GM23338 (cell line): ENCODE measurements around the gene DCTN5. TPM values are rescaled to one million over a fixed set of nuclear protein-coding genes. Genes with fewer than 3 reads are reported as not detected.

ENCODE experiments used
- ATAC-seq: fragments of 200-7000 bp; cut with Tn5 transposase; 3 replicates; pipeline ENCODE4 v1.9.1; 2020
- DNase-seq: peaks from one replicate; pipeline ENCODE4 v3.0.0-alpha.2; 2015; ENCODE audit warnings: low spot score
- H2AFZ ChIP-seq: fragments of 200-600 bp; sonication (generic); 2 replicates; pipeline ENCODE4 v1.8.0; 2016; ENCODE audit warnings: antibody characterized with exemption, mild to moderate bottlenecking, moderate library complexity
- H3F3A ChIP-seq: fragments of 200-600 bp; sonication (generic); replicated peaks from 2 replicates; pipeline ENCODE4 v1.8.0; 2017; ENCODE audit warnings: antibody characterized with exemption, mixed run types, low read depth
- H3K27ac ChIP-seq: fragments of 200-600 bp; sonication (generic); 2 replicates; pipeline ENCODE4 v1.6.1; 2016; ENCODE audit warnings: low read depth
- H3K27me3 ChIP-seq: fragments of 200-600 bp; sonication (generic); 2 replicates; pipeline ENCODE4 v1.8.0; 2016; ENCODE audit warnings: mild to moderate bottlenecking, mixed run types, moderate library complexity; ENCODE audit not compliant: insufficient read depth
- H3K36me3 ChIP-seq: fragments of 200-600 bp; sonication (generic); 2 replicates; pipeline ENCODE4 v1.8.0; 2016; ENCODE audit warnings: mild to moderate bottlenecking; ENCODE audit not compliant: insufficient read depth
- H3K4me1 ChIP-seq: fragments of 200-600 bp; sonication (generic); 2 replicates; pipeline ENCODE4 v1.8.0; 2016; ENCODE audit warnings: mild to moderate bottlenecking, moderate library complexity; ENCODE audit not compliant: insufficient read depth
- H3K4me2 ChIP-seq: fragments of 200-600 bp; sonication (generic); 2 replicates; pipeline ENCODE4 v1.7.1; 2017; ENCODE audit warnings: mixed run types
- H3K4me3 ChIP-seq: fragments of 200-600 bp; sonication (generic); 2 replicates; pipeline ENCODE4 v1.6.1; 2016; ENCODE audit warnings: mixed run types
- H3K79me2 ChIP-seq: fragments of 200-600 bp; sonication (generic); replicated peaks from 2 replicates; pipeline ENCODE4 v1.8.0; 2017; ENCODE audit warnings: mild to moderate bottlenecking; ENCODE audit not compliant: insufficient read depth
- H3K9me2 ChIP-seq: fragments of 200-600 bp; sonication (generic); 2 replicates; pipeline ENCODE4 v1.8.0; 2017; ENCODE audit not compliant: insufficient read depth
- H4K20me1 ChIP-seq: fragments of 200-600 bp; sonication (generic); replicated peaks from 2 replicates; pipeline ENCODE4 v1.8.0; 2017; ENCODE audit warnings: mild to moderate bottlenecking; ENCODE audit not compliant: insufficient read depth
- H3K27ac Mint-ChIP-seq: 2 replicates; pipeline ENCODE4 v1.8.0; 2020; ENCODE audit warnings: inconsistent platforms, mild to moderate bottlenecking, moderate library complexity, mixed read lengths
- H3K27me3 Mint-ChIP-seq: 3 replicates; pipeline ENCODE4 v1.8.0; 2022; ENCODE audit warnings: low read depth, mild to moderate bottlenecking, moderate library complexity, mixed read lengths, inconsistent platforms; ENCODE audit not compliant: insufficient read depth, poor library complexity
- H3K36me3 Mint-ChIP-seq: 3 replicates; pipeline ENCODE4 v1.8.0; 2021; ENCODE audit warnings: low read depth, mild to moderate bottlenecking, inconsistent platforms, moderate library complexity, mixed read lengths
- H3K4me1 Mint-ChIP-seq: 3 replicates; pipeline ENCODE4 v1.8.0; 2020; ENCODE audit warnings: mild to moderate bottlenecking, inconsistent platforms, mixed read lengths
- H3K4me3 Mint-ChIP-seq: 3 replicates; pipeline ENCODE4 v1.8.0; 2021; ENCODE audit warnings: moderate library complexity, mild to moderate bottlenecking, inconsistent platforms, mixed read lengths
- H3K9me3 Mint-ChIP-seq: 3 replicates; pipeline ENCODE4 v1.8.0; 2020; ENCODE audit warnings: moderate library complexity, mild to moderate bottlenecking, inconsistent platforms, mixed read lengths
- CREB1 ChIP-seq: fragments of 250-450 bp; sonication (Bioruptor Pico); IDR thresholded peaks from 2 replicates; pipeline ENCODE4 v1.5.0; 2020; ENCODE audit warnings: low read depth, mild to moderate bottlenecking, moderate library complexity
- EZH2 ChIP-seq: fragments of 200-600 bp; sonication (generic); IDR thresholded peaks from one replicate; pipeline ENCODE4 v1.8.0; 2017; ENCODE audit warnings: antibody characterized with exemption, mild to moderate bottlenecking, low read depth; ENCODE audit not compliant: unreplicated experiment
- EZH2phosphoT487 ChIP-seq: fragments of 200-600 bp; sonication (generic); IDR thresholded peaks from one replicate; pipeline ENCODE4 v1.8.1; 2018; ENCODE audit warnings: antibody characterized with exemption; ENCODE audit not compliant: unreplicated experiment
- JUNB ChIP-seq: IDR thresholded peaks from one replicate; pipeline ENCODE4 v1.6.1; 2016; ENCODE audit warnings: antibody characterized with exemption; ENCODE audit not compliant: unreplicated experiment
- NANOG ChIP-seq: IDR thresholded peaks from 2 replicates; pipeline ENCODE4 v1.6.1; 2016; ENCODE audit warnings: antibody characterized with exemption, borderline replicate concordance
- POLR2AphosphoS5 ChIP-seq: IDR thresholded peaks from 2 replicates; pipeline ENCODE4 v1.6.1; 2016; ENCODE audit warnings: antibody characterized with exemption, low read depth
- STAT1 ChIP-seq: IDR thresholded peaks from one replicate; pipeline ENCODE4 v1.6.1; 2016; ENCODE audit warnings: antibody characterized with exemption; ENCODE audit not compliant: unreplicated experiment
- ZNF114 ChIP-seq: fragments of 250-450 bp; sonication (Bioruptor Pico); IDR thresholded peaks from 2 replicates; pipeline ENCODE4 v1.5.0; 2020; ENCODE audit warnings: mild to moderate bottlenecking, moderate library complexity
- ZNF331 ChIP-seq: fragments of 250-450 bp; sonication (Bioruptor Pico); IDR thresholded peaks from 2 replicates; pipeline ENCODE4 v1.5.0; 2020; ENCODE audit warnings: low read depth, mild to moderate bottlenecking, moderate library complexity
- polyA plus RNA-seq: library from polyadenylated mRNA; unstranded; fragments of >200 nt; fragmentation: Nextera tagmentation; extraction: Ambion mirVana; gene quantifications from 2 replicates; pipeline ENCODE4 v1.2.1, GENCODE V29; 2016
- total RNA-seq: library from RNA; depleted of rRNA; stranded (reverse); fragments of >200 nt; shearing (Covaris generic); gene quantifications from 2 replicates; pipeline ENCODE4 v1.2.3, GENCODE V29; 2014
- TF ChIP-seq, protein P1 (sequence below), 2 experiments: fragments of 200-600 bp in 1 of 2; sonication (generic) in 1 of 2; conservative IDR thresholded peaks; 2 replicates each; pipeline versions ENCODE4 v1.5.1 to v1.6.1; 2016 to 2017; ENCODE audit warnings: antibody characterized with exemption in 2 of 2, low read depth in 2 of 2, mild to moderate bottlenecking in 2 of 2, moderate library complexity in 1 of 2
- TF ChIP-seq, protein P2 (sequence below): IDR thresholded peaks from 2 replicates; pipeline ENCODE4 v1.6.1; 2016; ENCODE audit warnings: antibody characterized with exemption
- TF ChIP-seq, protein P3 (sequence below): fragments of 250-450 bp; sonication (Bioruptor Pico); IDR thresholded peaks from 2 replicates; pipeline ENCODE4 v1.5.0; 2020; ENCODE audit warnings: mild to moderate bottlenecking, moderate library complexity
- TF ChIP-seq, protein P4 (sequence below): IDR thresholded peaks from one replicate; pipeline ENCODE4 v1.6.1; 2018; ENCODE audit warnings: antibody characterized with exemption; ENCODE audit not compliant: unreplicated experiment

The DCTN5 gene
- total and polyA plus RNA-seq, 2 experiments from 2014 or later: 11.5 to 69.6 TPM

DNA sequence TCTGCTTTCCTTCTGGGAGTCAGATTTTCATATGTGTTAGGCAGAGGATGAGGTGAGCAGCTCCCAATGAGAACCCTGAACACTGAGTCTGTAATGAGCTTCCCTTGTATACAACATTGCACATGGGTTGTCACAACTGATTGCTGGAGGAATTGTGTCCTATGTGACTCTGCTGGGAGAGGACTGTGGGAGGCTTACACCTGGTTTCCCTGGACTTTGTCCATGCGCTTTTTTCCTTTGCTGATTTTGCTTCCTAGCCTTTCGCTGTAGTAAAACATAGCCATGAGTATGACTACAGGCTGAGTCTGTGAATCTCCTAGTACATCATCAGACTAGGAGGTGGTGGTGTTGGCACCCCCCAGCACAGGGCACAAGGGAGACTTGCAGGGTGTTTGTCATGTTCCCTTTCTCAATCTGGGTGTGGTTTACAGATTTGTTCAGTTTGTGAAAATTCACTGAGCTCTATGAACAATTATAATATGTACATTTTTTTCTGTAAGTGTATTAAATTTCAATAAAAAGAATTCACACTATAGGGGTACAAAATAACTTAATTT, 35.7 kb downstream of the DCTN5 start:
- no peak for ATAC-seq
- Histone ChIP-seq H2AFZ (no peak overlapping the region), H3K36me3 (peaks cover 23% of the 10 kb centered on the region), H3K9me2 (no peaks in the 10 kb centered on the region), H3K4me2 (no peak overlapping the region), H3K4me3 (no peak overlapping the region), H3K27me3 (no peaks in the 10 kb centered on the region), H3K79me2 (peaks cover 32% of the 10 kb centered on the region), H4K20me1 (peaks cover 17% of the 10 kb centered on the region), H3F3A (peaks cover 18% of the 10 kb centered on the region; the same call in 1 of the 2 replicates), H3K4me1 (peaks cover 13% of the 10 kb centered on the region; the same call in 1 of the 2 replicates), H3K27ac (no peak overlapping the region; the same call in 1 of the 2 replicates)
- no peak for TF ChIP-seq ZNF114 (CRISPR knock-in tag)
- TF ChIP-seq POLR2AphosphoS5: no peak
- TF ChIP-seq EZH2phosphoT487: no peak
- TF ChIP-seq, protein P1, sequence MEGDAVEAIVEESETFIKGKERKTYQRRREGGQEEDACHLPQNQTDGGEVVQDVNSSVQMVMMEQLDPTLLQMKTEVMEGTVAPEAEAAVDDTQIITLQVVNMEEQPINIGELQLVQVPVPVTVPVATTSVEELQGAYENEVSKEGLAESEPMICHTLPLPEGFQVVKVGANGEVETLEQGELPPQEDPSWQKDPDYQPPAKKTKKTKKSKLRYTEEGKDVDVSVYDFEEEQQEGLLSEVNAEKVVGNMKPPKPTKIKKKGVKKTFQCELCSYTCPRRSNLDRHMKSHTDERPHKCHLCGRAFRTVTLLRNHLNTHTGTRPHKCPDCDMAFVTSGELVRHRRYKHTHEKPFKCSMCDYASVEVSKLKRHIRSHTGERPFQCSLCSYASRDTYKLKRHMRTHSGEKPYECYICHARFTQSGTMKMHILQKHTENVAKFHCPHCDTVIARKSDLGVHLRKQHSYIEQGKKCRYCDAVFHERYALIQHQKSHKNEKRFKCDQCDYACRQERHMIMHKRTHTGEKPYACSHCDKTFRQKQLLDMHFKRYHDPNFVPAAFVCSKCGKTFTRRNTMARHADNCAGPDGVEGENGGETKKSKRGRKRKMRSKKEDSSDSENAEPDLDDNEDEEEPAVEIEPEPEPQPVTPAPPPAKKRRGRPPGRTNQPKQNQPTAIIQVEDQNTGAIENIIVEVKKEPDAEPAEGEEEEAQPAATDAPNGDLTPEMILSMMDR (conservative IDR thresholded peaks at IDR 0.05; ENCODE audit: low read depth in 2 of 2): no peak
- TF ChIP-seq, protein P2, sequence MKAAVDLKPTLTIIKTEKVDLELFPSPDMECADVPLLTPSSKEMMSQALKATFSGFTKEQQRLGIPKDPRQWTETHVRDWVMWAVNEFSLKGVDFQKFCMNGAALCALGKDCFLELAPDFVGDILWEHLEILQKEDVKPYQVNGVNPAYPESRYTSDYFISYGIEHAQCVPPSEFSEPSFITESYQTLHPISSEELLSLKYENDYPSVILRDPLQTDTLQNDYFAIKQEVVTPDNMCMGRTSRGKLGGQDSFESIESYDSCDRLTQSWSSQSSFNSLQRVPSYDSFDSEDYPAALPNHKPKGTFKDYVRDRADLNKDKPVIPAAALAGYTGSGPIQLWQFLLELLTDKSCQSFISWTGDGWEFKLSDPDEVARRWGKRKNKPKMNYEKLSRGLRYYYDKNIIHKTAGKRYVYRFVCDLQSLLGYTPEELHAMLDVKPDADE: no peak
- no peak for TF ChIP-seq NANOG
- TF ChIP-seq, protein P3, sequence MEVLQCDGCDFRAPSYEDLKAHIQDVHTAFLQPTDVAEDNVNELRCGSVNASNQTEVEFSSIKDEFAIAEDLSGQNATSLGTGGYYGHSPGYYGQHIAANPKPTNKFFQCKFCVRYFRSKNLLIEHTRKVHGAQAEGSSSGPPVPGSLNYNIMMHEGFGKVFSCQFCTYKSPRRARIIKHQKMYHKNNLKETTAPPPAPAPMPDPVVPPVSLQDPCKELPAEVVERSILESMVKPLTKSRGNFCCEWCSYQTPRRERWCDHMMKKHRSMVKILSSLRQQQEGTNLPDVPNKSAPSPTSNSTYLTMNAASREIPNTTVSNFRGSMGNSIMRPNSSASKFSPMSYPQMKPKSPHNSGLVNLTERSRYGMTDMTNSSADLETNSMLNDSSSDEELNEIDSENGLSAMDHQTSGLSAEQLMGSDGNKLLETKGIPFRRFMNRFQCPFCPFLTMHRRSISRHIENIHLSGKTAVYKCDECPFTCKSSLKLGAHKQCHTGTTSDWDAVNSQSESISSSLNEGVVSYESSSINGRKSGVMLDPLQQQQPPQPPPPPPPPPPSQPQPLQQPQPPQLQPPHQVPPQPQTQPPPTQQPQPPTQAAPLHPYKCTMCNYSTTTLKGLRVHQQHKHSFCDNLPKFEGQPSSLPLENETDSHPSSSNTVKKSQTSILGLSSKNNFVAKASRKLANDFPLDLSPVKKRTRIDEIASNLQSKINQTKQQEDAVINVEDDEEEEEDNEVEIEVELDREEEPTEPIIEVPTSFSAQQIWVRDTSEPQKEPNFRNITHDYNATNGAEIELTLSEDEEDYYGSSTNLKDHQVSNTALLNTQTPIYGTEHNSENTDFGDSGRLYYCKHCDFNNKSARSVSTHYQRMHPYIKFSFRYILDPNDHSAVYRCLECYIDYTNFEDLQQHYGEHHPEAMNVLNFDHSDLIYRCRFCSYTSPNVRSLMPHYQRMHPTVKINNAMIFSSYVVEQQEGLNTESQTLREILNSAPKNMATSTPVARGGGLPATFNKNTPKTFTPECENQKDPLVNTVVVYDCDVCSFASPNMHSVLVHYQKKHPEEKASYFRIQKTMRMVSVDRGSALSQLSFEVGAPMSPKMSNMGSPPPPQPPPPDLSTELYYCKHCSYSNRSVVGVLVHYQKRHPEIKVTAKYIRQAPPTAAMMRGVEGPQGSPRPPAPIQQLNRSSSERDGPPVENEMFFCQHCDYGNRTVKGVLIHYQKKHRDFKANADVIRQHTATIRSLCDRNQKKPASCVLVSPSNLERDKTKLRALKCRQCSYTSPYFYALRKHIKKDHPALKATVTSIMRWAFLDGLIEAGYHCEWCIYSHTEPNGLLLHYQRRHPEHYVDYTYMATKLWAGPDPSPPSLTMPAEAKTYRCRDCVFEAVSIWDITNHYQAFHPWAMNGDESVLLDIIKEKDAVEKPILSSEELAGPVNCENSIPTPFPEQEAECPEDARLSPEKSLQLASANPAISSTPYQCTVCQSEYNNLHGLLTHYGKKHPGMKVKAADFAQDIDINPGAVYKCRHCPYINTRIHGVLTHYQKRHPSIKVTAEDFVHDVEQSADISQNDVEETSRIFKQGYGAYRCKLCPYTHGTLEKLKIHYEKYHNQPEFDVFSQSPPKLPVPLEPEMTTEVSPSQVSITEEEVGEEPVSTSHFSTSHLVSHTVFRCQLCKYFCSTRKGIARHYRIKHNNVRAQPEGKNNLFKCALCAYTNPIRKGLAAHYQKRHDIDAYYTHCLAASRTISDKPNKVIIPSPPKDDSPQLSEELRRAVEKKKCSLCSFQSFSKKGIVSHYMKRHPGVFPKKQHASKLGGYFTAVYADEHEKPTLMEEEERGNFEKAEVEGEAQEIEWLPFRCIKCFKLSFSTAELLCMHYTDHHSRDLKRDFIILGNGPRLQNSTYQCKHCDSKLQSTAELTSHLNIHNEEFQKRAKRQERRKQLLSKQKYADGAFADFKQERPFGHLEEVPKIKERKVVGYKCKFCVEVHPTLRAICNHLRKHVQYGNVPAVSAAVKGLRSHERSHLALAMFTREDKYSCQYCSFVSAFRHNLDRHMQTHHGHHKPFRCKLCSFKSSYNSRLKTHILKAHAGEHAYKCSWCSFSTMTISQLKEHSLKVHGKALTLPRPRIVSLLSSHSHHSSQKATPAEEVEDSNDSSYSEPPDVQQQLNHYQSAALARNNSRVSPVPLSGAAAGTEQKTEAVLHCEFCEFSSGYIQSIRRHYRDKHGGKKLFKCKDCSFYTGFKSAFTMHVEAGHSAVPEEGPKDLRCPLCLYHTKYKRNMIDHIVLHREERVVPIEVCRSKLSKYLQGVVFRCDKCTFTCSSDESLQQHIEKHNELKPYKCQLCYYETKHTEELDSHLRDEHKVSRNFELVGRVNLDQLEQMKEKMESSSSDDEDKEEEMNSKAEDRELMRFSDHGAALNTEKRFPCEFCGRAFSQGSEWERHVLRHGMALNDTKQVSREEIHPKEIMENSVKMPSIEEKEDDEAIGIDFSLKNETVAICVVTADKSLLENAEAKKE (CRISPR knock-in tag): no peak
- no peak for TF ChIP-seq CREB1
- TF ChIP-seq ZNF331: no peak
- TF ChIP-seq EZH2: no peak
- TF ChIP-seq STAT1: no peak
- no peak for TF ChIP-seq JUNB
- TF ChIP-seq, protein P4, sequence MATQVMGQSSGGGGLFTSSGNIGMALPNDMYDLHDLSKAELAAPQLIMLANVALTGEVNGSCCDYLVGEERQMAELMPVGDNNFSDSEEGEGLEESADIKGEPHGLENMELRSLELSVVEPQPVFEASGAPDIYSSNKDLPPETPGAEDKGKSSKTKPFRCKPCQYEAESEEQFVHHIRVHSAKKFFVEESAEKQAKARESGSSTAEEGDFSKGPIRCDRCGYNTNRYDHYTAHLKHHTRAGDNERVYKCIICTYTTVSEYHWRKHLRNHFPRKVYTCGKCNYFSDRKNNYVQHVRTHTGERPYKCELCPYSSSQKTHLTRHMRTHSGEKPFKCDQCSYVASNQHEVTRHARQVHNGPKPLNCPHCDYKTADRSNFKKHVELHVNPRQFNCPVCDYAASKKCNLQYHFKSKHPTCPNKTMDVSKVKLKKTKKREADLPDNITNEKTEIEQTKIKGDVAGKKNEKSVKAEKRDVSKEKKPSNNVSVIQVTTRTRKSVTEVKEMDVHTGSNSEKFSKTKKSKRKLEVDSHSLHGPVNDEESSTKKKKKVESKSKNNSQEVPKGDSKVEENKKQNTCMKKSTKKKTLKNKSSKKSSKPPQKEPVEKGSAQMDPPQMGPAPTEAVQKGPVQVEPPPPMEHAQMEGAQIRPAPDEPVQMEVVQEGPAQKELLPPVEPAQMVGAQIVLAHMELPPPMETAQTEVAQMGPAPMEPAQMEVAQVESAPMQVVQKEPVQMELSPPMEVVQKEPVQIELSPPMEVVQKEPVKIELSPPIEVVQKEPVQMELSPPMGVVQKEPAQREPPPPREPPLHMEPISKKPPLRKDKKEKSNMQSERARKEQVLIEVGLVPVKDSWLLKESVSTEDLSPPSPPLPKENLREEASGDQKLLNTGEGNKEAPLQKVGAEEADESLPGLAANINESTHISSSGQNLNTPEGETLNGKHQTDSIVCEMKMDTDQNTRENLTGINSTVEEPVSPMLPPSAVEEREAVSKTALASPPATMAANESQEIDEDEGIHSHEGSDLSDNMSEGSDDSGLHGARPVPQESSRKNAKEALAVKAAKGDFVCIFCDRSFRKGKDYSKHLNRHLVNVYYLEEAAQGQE: no peak
- Mint-ChIP-seq H3K27me3 (peaks cover 14% of the 10 kb centered on the region), H3K27ac (no peak overlapping the region), H3K36me3 (peaks cover 32% of the 10 kb centered on the region), H3K4me1 (peaks cover 14% of the 10 kb centered on the region), H3K9me3 (no peaks in the 10 kb centered on the region), H3K4me3 (no peak overlapping the region; the same call in 2 of the 3 replicates)
- no peak for DNase-seq
